Gastrocnemius medialis (tissue), 4 donors: ENCODE measurements around the gene CLDN17.

ENCODE experiments used
- POLR2A ChIP-seq, 2 donors: fragments of 450-650 bp; IDR thresholded peaks; one replicate each; pipeline ENCODE4 v1.6.1; 2017; ENCODE audit warnings: antibody characterized with exemption in 2 of 2, mild to moderate bottlenecking in 2 of 2, moderate library complexity in 2 of 2
- TF ChIP-seq, protein P1 (sequence below), 5 experiments: fragments of 450-650 bp in 3 of 5; fragments of 200-600 bp in 2 of 5; sonication (generic) in 2 of 5; IDR thresholded peaks in 4 of 5; conservative IDR thresholded peaks in 1 of 5; 1 replicate in 4 of 5; 2 replicates in 1 of 5; pipeline ENCODE4 v1.5.1; 2016 to 2019; ENCODE audit warnings: antibody characterized with exemption in 5 of 5, mild to moderate bottlenecking in 3 of 5, moderate library complexity in 3 of 5

DNA sequence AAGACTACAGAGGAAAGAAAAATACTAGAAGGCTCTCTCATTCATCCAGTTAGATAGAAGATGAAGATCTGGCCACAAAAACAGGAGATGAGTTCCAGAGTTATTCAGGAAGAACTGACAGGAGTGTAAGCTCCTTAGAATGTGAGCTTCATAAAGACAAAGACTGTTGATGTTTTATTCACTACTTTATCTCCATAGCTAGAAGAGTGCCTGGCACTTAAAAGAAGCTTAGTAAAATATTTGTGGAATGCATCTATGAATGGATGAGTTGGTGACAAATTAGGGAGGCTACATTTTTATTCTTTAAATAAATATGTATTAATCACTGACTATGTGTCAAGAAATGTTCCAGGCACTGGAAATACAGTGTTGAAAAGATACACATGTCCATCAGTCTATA lies 13.8 kb downstream of the CLDN17 start:
- TF ChIP-seq POLR2A (IDR thresholded peaks at IDR 0.05): no peak
- TF ChIP-seq, protein P1, sequence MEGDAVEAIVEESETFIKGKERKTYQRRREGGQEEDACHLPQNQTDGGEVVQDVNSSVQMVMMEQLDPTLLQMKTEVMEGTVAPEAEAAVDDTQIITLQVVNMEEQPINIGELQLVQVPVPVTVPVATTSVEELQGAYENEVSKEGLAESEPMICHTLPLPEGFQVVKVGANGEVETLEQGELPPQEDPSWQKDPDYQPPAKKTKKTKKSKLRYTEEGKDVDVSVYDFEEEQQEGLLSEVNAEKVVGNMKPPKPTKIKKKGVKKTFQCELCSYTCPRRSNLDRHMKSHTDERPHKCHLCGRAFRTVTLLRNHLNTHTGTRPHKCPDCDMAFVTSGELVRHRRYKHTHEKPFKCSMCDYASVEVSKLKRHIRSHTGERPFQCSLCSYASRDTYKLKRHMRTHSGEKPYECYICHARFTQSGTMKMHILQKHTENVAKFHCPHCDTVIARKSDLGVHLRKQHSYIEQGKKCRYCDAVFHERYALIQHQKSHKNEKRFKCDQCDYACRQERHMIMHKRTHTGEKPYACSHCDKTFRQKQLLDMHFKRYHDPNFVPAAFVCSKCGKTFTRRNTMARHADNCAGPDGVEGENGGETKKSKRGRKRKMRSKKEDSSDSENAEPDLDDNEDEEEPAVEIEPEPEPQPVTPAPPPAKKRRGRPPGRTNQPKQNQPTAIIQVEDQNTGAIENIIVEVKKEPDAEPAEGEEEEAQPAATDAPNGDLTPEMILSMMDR (IDR thresholded peaks at IDR 0.05 in 4 of 5, conservative IDR thresholded peaks at IDR 0.05 in 1 of 5): no peak
